GM21737 (cell line): ENCODE results near the gene GPRIN2.
"Not testable (repeated sequence)": the region's sequence is repeated elsewhere in the genome, so short reads cannot be mapped to it uniquely, and the experiment has no call there.

Experiments used
- ATAC-seq: cut with Tn5 transposase; IDR thresholded peaks from one replicate; pipeline ENCODE4 v1.9.1; 2021; ENCODE audit warnings: mild to moderate bottlenecking, moderate library complexity; ENCODE audit not compliant: unreplicated experiment

Gene GPRIN2

DNA sequence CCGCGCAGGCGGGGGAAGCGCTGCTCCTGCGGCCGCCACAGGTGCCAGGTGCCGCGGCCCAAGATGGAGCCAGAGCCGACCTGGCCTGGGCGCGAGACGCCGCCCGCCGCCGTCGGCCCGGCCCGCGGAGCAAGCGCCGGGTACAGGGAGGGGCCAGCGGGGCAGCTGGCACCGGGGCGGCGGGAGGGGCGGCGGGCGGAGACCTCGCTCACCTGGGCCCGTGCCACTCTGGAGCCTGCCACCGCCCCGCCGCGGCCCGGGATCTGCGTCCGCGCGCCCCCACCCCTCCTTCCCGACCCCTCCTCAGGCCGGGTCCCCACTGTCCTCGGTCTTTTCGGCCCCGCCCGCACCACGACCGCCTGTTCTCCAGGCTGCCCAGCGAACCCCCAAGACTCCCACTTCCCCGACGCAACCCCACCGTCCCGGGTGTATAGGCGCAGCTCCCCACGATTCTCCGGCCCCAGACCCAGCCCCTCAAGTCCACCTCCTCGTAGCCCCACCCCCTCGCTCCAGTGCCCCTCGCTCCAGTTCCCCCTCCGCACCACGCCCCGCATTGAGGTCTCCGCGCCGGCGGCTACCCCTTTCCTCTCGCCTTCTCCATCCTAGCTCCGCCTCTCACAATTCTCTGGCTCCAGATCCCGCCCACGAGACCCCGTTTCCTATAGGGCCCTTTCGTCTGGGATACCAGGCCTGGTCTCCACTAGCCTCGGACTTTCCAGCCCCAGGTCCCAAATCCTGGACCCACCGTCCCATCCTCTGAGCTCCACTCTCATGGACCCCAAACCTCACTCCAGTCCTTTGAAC is at the start of gene GPRIN2:
TSS of gene GPRIN2 (minus strand) at position 144 of the 804 bp plus-strand sequence. CDS start 5,922 bp downstream, outside the sequence.
- ATAC-seq = no peak

DNA sequence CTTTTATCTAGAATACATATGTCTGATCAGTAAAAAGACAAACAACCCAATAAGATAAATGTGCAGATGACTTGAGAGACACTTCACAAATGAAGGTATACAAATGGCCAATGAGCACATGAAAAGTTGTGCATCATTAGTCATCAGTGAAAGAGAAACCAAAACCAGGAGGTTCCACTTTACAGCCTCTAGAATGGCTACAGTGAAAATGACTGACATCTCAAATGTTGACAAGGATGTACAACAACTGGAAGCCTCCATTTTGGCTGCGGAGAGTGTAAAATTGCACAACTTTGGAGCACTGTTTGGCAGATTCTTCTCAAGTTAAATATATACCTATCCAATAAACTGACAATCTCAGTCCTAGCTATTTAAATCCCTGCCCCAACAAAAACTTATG is 44.1 kb upstream of the GPRIN2 start:
- ATAC-seq = peak; percentile 62

DNA sequence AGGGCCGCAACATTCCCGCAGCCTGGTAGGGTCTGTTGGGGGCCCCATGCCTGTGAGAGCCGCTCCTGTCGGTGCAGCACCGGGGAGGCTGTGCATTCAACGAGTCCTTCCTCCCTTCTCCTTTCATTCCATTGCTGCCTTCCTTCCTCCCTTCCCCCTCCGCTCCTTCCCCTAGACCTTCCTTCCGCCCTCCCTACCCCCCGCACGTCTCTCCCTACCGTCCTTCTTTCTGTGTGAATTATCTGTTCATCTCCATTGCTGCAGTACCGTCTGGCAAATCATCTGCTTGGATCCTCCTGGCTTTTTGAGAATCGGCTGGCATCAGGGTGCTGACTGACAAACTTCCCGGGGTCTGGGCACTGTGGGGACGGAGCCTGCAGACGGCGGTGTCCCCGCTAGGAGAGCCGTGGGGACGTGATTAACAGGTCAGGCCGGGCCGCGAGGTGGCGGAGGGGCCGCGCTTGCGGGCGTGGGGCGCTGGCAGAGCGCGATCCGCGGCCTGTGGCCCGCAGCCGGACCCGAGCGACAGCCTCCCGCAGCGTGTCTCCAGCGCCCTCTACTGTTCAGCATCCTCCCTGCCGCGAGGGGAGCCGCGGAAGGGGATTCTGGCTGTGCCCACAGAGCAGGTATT is 41.3 kb upstream of the GPRIN2 start:
- peak; percentile 85 for ATAC-seq

DNA sequence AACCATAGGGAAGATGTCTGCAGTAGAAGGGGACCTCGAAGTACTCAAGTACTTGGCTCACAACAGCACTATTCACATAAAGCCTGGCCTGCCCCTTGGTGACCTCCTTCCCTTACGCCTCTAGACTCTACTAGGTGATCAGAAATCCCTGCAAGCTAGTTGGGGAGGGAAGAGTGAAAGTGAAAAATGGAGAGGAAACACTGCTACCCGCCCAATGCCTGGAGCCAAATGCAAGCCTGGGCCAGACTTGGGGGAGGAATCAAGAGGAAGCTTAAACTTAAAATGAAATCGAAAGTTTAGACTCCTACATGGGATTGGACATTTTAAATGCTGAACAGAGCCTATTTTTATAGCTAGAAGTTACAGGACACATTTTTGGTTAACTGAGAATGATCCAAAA is 40.1 kb upstream of the GPRIN2 start:
- not testable (repeated sequence) for ATAC-seq

DNA sequence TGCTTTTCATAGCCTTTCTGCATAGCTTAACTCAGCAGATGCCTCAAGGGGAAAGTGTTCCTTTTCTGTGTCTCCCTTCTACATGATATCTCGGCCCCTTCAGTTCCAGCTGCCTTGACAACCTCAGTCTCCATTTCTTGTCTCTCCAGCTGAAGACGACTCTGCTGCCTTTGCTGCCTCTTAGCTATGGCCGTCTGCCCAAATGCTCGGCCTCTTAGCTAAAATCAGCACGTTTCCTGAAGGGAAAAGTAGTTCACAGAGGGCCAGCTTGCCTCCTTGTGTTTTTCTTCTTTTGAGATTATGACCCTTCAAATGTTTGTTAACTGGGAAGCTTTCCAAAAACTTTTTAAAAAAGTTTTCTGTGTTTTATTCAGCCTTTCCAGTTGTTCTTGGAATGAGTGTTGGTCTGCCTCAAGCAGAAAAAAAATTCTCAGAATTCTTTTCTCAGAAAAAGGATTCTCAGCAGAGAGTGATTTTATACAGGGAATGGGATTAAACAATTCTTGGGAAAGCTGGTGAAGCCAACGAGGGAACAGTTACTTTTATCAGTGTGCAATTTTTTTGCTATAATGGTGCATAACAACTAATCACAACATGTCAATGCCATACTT is 38.1 kb upstream of the GPRIN2 start:
- not testable (repeated sequence) for ATAC-seq

DNA sequence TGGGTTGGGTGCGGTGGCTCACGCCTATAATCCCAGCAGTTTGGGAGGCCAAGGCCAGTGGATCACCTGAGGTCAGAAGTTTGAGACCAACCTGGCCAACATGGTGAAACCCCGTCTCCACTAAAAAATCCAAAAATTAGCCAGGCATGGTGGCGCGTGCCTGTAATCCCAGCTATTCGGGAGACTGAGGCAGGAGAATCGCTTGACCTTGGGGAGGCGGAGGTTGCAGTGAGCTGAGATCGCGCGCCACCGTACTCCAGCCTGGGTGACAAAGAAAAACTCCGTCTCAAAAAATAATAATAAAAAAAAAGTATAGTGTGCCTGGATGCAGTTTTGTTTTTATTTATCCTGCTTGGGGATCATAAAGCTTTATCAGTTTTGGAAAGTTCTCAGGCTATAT is 36.8 kb upstream of the GPRIN2 start:
- not testable (repeated sequence) for ATAC-seq

DNA sequence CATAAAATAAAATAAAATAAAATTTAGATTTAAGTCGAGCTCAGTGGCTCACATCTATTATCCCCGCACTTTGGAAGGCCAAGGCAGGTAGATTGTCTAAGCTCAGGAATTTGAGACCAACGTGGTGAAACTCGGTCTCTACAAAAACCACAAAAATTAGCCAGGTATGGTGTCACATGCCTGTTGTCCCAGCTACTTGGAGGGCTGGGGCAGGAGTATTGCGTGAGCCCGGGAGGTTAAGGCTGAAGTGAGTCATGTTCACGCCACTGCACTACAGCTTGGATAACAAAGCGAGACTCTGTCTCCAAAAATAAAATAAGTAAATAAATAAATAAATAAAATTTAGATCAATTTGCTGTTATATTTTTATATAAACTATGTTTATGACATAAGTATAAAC is 34.6 kb upstream of the GPRIN2 start:
- ATAC-seq = not testable (repeated sequence)

DNA sequence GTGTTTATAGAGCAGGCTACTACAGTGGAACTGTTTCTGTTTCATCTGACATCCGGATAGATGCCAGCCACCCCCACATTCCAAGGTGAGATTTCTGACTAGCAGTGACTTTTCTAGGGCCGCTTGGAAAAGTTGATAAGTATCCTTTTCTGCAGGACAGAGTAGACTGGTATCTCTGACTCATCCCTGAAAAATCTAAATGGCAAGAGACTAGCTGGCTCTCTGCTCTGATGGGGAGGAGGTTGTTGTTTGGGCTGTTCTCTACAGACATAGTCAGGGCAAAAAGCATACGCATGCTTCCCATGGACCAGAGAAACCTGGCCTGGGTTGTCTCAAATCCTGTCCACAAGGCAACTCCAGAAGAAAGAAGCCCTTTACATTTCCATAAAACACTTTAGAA is 33.1 kb upstream of the GPRIN2 start:
- ATAC-seq = not testable (repeated sequence)

DNA sequence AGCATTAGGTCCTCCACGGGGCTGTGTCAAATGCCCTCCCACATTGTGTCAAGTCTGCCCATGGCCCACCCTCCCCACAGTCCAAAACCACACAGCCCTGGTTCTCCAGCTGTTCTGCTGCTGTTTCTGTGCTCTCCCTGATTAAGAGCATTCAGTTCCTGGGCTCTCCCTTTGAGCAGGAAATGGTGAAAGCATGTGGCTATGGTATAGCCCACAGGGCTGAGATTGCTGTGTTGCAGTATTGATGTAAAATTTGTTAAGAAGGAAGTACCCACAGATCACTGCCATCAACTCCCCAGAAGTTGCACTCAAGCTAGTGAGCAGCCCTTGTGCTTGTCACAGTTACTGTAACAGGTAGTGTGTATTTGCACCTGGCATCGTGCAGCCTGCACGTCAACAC is 31.8 kb upstream of the GPRIN2 start:
- ATAC-seq = not testable (repeated sequence)

DNA sequence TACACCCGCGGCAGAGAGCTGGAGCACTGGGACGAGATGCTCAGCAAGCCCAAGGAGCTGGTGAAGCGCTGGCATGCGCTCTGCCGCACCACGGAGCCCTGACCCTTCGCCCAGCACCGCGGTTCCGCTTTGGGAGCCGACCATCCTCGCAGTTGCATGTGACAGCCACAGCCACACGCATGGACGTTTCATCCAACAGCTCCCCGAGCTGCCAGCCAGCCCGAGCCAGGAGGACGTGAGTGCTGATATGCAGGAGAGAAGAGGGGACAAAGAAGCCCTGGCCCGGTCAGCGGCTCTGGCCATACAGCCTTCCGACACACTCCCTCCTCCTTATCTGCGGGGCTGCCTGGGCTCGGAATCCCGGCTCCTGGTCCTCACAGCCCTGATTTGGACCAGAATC is 31.1 kb upstream of the GPRIN2 start:
- not testable (repeated sequence) for ATAC-seq

DNA sequence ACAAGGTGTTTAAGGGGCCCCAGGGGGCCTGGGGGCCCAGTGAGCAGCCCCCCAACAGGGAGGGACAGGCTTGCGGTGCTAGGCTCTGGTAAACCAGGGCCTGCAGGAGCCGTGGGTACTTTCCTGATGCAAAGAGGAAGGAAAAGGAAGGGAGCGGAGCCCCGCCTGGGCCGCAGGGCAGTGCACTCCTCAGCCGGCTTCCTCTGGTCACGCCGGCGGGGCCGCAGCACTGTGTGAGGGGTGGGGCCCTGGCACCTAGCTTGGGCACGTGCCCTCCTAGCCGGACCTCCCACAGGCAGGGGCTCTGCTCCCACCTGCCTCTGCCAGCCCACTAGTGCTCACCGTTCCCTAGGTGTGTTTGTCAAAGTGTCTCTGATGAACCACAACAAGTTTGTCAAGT is 28.8 kb upstream of the GPRIN2 start:
- ATAC-seq = not testable (repeated sequence)

DNA sequence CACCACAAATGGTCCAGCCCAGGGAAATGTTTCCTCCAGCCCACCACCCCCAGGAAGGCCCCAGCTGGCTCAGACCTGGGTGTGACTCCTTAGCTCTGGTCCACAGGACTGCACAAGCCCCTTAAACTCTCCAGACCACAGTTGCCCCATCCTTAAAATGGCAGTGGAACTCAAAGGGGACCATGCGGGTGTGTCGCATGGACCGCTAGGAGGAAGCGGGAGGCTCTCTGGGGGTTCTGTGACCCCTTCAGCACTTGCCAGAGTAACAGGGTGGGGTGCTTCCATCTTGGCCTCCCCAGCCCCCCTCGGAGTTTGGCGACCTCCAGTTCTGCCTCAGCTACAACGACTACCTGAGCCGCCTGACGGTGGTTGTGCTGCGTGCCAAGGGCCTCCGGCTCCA is 27.7 kb upstream of the GPRIN2 start:
- ATAC-seq = not testable (repeated sequence)

DNA sequence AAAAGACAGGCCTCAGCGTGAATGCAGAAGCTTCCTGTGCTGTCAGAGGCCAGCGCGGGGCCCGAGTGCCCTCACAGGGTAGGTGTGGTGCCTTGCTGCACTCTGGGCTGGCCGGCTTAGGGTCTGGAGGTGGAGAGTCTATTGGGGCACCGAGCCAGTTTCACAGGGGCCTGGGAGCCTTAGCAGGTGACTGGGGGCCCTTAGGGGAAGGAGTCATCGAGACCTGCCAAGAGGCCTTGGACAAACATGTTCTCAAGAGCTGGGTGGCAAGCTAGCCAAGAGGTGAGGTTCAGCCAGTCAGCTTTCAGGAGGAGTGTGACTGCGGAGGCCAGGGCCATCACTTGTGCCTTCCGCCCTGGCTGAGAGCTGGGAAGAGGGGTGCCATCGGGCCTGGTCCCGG is 26.1 kb upstream of the GPRIN2 start:
- ATAC-seq = not testable (repeated sequence)

DNA sequence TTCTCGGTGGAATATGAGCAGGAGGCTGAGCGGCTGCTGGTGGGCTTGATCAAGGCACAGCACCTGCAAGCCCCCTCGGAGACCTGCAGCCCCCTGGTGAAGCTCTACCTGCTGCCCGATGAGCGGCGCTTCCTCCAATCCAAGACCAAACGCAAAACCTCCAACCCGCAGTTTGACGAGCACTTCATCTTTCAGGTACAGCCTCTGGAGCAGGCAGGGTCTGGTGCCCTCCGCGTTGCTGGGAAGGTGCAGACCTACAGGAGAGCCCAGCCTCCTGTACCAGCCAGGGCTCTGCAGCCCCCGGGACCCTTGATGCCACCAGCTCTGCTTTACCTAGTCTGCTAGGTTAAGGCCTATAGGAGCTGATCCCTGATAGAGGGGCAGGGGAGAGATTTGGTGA is 25.5 kb upstream of the GPRIN2 start:
- not testable (repeated sequence) for ATAC-seq

DNA sequence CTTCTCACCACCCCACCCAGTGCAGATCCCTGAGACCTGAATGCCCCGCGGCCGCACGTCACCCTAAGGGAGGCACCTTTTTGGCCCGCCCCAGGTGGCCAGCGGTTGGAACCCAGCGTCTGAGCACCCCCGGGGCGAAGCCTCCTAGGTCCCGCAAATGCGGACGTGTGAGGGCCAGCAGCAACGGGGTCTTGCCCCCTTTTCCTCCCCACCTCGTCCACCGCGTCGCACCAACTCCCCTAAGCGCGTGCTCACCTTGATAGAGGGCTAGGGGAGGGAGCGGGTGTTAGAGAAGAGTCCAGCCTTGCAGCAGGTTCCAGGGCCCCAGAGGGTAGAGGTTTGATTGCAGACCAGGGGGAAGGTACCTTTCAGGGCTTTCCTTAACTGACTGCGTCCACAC is 22.9 kb upstream of the GPRIN2 start:
- not testable (repeated sequence) for ATAC-seq

DNA sequence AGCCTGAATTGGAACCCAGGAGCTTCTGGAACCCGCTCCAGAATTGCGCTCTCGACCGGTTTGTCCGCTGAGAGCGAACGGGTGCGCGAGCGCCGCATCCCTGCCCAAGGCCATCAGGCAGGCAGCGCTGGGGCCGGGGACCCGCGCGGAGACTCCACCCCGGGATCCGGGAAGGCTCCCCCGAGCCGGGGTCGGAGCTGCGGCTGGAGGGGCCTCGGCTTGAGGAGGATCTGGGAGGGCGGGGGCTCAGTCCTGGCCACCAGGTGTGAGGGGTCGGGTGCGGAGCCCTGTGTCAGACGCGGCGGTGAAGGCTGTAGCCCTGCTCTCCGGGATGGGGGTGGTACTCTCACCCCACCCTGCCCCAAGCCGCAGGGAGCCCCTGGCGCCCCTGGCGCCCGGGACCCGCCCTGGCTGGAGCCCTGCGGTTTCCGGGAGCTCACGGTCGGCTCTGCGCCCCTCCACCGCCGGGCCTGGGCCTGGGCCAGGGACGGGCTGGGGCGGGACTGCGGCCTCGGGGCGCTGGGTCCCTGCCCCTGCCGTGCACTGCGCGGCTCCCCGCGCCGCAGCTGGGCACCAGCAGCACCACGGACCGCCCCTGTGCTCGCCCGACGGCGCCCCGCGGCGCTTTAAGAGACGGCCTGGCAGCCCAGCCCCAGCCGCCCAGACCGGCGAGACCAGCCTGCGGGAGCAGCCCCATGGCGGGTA is 22.2 kb upstream of the GPRIN2 start, which contains the start of gene SYT15:
TSS of gene SYT15 (plus strand) at position 655 of the 705 bp plus-strand sequence. CDS start at position 696, 41 bp downstream.
- ATAC-seq = not testable (repeated sequence)

DNA sequence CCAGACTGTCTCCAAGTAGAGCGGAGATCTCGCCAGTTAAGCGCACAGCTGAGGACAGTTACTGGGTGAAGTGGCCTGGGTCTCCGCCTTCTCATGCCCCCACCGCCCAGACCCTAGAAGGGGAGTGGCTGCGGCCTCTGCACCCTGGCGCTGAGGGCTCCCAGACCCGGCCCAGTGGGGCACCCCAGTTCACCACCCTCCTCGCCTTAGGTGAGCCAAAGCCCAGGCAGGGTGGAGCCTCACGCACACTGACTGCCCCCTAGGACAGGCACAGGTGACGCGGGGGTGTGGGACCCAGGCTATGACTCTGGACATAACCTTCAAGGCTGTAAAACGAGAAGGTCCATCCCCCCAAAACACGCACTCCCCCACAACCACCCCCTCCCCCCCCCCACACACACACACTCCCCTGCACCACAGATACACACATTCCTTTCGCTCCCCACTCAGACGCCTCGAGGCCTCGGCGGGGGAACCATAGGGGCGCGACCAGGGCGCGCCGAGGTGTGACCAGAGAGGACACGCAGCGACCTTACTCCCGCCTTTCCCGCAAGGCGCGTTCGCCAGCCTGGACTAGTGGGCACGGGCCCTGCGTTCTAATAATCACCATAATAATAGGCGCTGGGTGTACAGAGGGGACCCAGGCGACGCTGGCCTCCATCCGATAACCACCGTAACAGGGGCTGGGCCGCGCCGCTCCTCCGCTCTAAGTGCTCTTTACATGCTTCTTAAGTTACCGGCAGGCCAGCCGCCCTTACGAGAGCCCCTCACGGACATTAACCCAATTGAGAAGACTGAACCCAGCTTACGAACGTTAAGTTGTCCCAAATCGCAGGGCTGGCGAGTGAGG is 21.4 kb upstream of the GPRIN2 start:
- ATAC-seq = not testable (repeated sequence)

DNA sequence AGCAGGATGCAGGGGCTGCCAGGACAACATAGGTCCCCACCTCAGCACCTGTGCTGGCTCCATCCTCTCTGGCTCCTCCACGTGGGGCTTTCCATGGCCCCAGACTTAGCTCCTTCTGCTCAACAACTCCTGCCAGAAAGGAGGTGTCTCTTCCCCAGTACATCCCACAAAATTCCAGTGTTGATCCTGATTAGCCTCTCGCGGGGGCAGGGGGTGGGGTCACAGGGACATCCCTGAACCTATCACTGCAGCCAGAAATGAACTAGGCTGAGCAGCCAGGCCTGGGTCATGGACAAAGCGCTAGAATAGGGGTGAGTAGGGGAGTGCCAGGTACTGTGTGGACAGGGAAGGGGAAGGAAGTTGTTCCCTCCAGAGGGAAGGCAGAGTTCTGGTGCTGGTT is 17.4 kb upstream of the GPRIN2 start:
- ATAC-seq = not testable (repeated sequence)

DNA sequence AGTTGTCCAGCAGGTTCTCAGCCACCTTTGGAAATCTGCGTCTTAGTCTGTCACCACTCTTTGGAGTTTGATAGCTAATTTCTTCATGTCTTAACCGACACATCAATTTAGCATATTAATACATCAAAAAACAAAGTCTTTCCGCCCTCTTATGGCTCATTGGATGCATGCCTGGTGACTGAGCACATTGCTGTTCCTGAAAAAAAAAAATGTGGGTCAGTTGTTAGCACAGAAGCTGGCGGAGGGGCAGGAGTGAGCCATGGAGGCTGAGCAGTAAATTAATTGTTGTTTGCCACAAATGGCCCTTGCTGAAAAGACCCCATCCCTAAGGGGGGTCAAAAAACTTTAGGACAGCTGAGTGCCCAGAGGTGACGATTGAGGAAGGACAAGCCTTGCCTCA is 16.9 kb upstream of the GPRIN2 start:
- not testable (repeated sequence) for ATAC-seq

DNA sequence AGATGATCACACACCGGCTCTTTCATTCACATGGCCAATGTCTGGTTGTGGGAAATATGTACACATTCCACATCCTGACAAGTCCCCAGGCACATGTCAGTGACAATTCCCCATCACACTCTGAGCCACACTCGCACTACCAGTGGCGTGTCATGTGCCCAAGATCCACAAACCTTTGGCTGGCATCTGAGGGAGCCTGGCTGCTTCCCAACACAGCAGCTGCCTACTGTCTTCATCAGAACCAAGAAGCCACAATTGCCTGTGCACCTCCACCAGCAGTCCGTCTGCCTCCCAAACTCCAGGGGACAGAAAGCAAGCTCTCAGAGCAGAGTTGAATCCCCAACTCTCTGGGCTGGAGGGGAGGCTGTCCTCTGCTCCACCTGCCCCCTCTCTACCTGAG is 16.3 kb upstream of the GPRIN2 start:
- ATAC-seq = not testable (repeated sequence)
